Measurements from ENCODE around the gene SREBF2. TPM values are rescaled to one million over a fixed set of nuclear protein-coding genes. Genes with fewer than 3 reads are reported as not detected.
A peak's percentile ranks its signal among the peaks of the same experiment; 100 is the strongest.
"Not testable (repeated sequence)": the region's sequence is repeated elsewhere in the genome, so short reads cannot be mapped to it uniquely, and the experiment has no call there.

The SREBF2 gene
- polyA plus RNA-seq, 4 donors, result 14.1 to 82.2 (median 48.1) TPM

DNA sequence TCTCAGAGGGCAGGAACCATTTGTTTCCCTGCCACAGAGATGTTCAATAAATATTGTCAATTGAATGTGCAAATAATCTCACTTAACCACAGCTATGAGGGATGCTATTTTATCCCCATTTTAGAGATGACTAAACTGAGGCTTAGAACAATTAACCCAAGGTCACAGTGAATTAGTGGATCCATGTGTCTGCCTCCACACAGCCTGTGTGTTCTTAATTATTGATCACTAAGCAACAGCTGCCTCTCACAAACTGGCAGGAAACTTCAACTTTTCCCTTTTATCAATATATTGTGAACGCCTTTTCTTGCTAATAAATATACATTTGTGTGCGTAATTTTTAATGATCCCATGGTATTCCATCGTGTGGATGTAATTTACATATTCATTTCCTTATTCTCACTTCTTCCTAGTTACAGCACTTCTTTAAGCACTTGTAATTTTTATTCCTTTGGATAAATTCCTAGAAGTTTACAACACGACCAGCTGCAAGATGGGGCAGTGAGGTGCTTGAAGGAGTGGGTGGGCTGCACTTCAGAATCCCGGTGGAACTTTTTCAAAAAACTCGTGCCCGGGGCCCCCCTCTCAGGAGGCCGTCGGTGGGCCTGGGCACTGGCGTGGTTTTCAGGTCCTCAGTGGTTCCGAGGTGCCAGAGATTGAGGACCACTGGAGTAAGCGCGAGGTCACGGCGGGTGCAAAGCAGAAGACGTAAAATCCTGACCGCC is 915 bp upstream of the SREBF2 start:
- FAIRE-seq (no peak), DNase-seq (no peak)
- peaks cover 3 to 23% (median 4%) of the 10 kb centered on the region in 3 donors for H3K4me1 ChIP-seq (ENCODE audit: control insufficient read depth in 3 of 3, insufficient read depth in 2 of 3, low read depth in 1 of 3, low read length in 2 of 3)
- H3K27ac ChIP-seq (ENCODE audit: low read depth in 1 of 3, low read length in 2 of 3), result peak overlapping the region; percentile 84 to 96 (median 93)
- peak overlapping the region; percentile 28 to 97 (median 72) for H3K4me3 ChIP-seq (ENCODE audit: low read depth in 1 of 3, low read length in 3 of 3)
- H3K36me3 ChIP-seq (ENCODE audit: control insufficient read depth in 3 of 3, insufficient read depth in 2 of 3, low read depth in 1 of 3, low read length in 3 of 3), result peaks cover 0 to 19% (median 0%) of the 10 kb centered on the region in 3 donors
- H3K27me3 ChIP-seq (ENCODE audit: control insufficient read depth in 3 of 3, insufficient read depth in 3 of 3, low read length in 3 of 3), result no peaks in the 10 kb centered on the region
- WGBS, 3 donors, result 5 to 11% (median 10%) methylated on average over 17 of the region's 17 CpGs
- H3K9me3 ChIP-seq (ENCODE audit: control insufficient read depth in 2 of 2, insufficient read depth in 1 of 2, low read depth in 1 of 2, low read length in 1 of 2), result no peaks in the 10 kb centered on the region

DNA sequence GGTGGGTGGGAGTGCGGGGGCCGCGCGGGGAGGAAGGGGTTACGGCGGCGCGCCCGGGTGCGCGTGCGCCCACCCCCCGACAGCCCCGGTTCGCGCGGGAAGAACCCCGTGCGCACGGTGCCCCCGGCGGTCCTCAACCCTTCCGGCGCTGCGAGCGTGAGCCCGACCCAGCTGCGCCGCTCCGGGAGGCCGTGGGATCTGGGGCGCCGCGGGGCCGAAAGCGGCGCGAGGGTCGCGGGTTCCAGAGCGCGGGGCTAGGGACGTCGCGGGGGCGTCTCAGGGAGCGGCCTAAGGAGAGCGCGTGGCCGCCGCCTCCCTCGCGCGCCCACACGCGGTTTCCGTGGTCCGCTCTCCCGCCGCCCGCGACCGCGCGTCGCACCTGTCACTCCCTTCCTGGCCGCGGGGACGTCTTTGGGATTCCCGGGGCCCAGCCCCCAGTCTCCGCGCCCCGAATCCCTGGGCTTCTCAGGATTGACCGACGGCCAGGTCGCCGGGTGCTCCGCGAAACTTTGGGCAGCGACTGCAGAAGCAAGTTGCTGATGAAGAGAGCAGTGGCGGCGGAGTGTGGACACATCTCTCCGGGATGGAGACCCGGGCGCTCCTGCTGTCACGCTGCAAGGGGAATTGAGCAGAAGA is 582 bp downstream of the SREBF2 start:
- H3K4me1 ChIP-seq (ENCODE audit: control insufficient read depth in 3 of 3, insufficient read depth in 2 of 3, low read depth in 1 of 3, low read length in 2 of 3), result peaks cover 2 to 14% (median 8%) of the 10 kb centered on the region in 3 donors
- DNase-seq (peak; percentile 49 to 80), FAIRE-seq (no peak)
- peak overlapping the region; percentile 72 to 97 (median 81) for H3K4me3 ChIP-seq (ENCODE audit: low read depth in 1 of 3, low read length in 3 of 3)
- no peaks in the 10 kb centered on the region for H3K9me3 ChIP-seq (ENCODE audit: control insufficient read depth in 2 of 2, insufficient read depth in 1 of 2, low read depth in 1 of 2, low read length in 1 of 2)
- H3K27me3 ChIP-seq (ENCODE audit: control insufficient read depth in 3 of 3, insufficient read depth in 3 of 3, low read length in 3 of 3), result no peaks in the 10 kb centered on the region
- WGBS, 3 donors, result 0 to 1% (median 0%) methylated on average over 39 to 86 of the region's 86 CpGs
- peaks cover 0 to 17% (median 0%) of the 10 kb centered on the region in 3 donors for H3K36me3 ChIP-seq (ENCODE audit: control insufficient read depth in 3 of 3, insufficient read depth in 2 of 3, low read depth in 1 of 3, low read length in 3 of 3)
- H3K27ac ChIP-seq (ENCODE audit: low read depth in 1 of 3, low read length in 2 of 3), result peak overlapping the region; percentile 86 to 96 (median 93)

DNA sequence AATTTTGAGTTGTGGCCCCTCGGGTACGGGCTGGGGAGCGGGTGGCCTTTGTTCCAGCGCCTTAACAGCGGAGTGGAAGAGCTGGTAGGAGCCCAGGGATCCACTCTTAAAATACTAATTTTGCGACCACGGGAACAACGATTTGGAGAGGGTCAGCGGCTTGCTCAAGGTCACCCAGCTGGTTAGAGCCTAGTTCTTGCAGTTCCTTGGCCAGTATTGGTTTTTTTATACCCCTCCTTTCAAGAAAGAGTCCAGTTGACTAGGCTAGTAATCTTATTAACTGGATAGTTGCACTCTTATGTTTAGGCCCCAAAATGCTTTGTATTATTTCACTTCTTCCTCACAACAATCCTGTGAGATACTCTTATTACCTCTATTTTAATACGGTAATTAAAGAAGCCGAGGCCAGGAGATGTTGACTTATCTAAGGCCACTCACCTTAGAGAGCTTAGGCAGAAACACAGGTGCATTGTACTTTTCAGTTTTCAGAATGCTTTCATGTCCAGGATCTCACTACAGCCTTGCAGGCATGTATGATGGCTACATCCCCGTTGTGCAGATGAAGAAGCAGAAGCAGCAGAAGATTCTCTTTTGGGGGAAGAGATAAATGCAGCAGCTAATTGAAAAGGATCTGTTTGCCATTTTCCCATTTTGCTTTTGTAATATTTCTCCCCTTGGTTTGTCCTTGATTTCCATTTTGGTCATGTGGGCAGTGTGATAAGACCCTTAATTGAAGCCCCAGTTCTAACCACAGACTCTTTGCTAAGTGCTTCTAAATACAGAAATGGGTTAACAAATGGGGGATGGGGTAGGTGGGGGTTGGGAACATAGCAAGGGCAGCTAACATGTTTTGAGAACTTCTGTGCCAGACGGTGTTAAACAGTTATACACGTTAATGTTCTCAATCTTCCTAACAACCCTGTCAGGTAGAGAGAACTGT is 1.4 kb downstream of the SREBF2 start:
- DNase-seq, result no peak
- peaks cover 4 to 8% (median 8%) of the 10 kb centered on the region in 3 donors for H3K4me1 ChIP-seq (ENCODE audit: control insufficient read depth in 3 of 3, insufficient read depth in 2 of 3, low read depth in 1 of 3, low read length in 2 of 3)
- 8 to 14% (median 14%) methylated on average over 14 of the region's 14 CpGs for WGBS, 3 donors
- FAIRE-seq, result no peak
- no peaks in the 10 kb centered on the region for H3K27me3 ChIP-seq (ENCODE audit: control insufficient read depth in 3 of 3, insufficient read depth in 3 of 3, low read length in 3 of 3)
- H3K4me3 ChIP-seq (ENCODE audit: low read depth in 1 of 3, low read length in 3 of 3), result peak overlapping the region; percentile 72 to 97 (median 81)
- peak overlapping the region; percentile 86 to 96 (median 93) for H3K27ac ChIP-seq (ENCODE audit: low read depth in 1 of 3, low read length in 2 of 3)
- H3K9me3 ChIP-seq (ENCODE audit: control insufficient read depth in 2 of 2, insufficient read depth in 1 of 2, low read depth in 1 of 2, low read length in 1 of 2), result no peaks in the 10 kb centered on the region
- peaks cover 0 to 21% (median 0%) of the 10 kb centered on the region in 3 donors for H3K36me3 ChIP-seq (ENCODE audit: control insufficient read depth in 3 of 3, insufficient read depth in 2 of 3, low read depth in 1 of 3, low read length in 3 of 3)

DNA sequence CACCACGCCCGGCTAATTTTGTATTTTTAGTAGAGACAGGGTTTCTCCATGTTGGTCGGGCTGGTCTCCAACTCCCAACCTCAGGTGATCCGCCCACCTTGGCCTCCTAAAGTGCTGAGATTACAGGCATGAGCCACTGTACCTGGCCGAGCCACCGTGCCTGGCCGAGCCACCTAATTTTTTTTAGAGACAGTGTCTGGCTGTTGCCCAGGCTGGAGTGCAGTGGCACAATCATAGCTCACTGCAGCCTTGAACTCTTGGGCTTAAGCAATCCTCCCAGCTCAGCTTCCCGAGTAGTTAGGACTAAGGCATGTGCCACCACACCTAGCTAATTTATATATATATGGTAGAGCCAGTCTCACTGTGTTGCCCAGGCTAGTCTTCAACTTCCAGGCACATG is 2.6 kb downstream of the SREBF2 start:
- not testable (repeated sequence) for H3K27me3 ChIP-seq (ENCODE audit: control insufficient read depth in 3 of 3, insufficient read depth in 3 of 3, low read length in 3 of 3); H3K27ac ChIP-seq (ENCODE audit: low read depth in 1 of 3, low read length in 2 of 3); DNase-seq; H3K4me1 ChIP-seq (ENCODE audit: control insufficient read depth in 3 of 3, insufficient read depth in 2 of 3, low read depth in 1 of 3, low read length in 2 of 3); FAIRE-seq; H3K4me3 ChIP-seq (ENCODE audit: low read depth in 1 of 3, low read length in 3 of 3); H3K9me3 ChIP-seq (ENCODE audit: control insufficient read depth in 2 of 2, insufficient read depth in 1 of 2, low read depth in 1 of 2, low read length in 1 of 2)
- 80 to 92% (median 85%) methylated on average over 6 to 8 of the region's 8 CpGs for WGBS, 3 donors
- H3K36me3 ChIP-seq (ENCODE audit: control insufficient read depth in 3 of 3, insufficient read depth in 2 of 3, low read depth in 1 of 3, low read length in 3 of 3), result peaks cover 0 to 21% (median 0%) of the 10 kb centered on the region in 3 donors

DNA sequence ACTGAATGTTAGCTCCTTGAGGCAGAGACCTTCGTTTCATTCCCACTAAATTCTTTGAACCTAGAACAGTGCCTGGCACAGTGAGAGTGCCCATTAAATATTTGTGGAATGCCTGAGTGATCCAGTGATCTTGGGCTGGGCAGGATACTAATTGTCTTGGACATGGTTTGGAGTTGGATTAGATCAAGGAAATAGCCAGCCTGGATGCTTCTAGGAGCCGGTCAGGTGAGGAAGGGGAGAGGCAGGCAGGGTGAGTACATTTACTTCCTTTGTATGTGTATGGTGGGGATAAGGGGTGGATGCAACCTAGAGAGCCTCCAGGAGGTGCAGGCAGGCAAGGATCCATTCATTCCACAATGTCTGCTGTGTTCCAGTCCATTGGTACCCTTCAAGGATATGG is 3.6 kb downstream of the SREBF2 start:
- peaks cover 6 to 16% (median 12%) of the 10 kb centered on the region in 3 donors for H3K4me1 ChIP-seq (ENCODE audit: control insufficient read depth in 3 of 3, insufficient read depth in 2 of 3, low read depth in 1 of 3, low read length in 2 of 3)
- H3K27me3 ChIP-seq (ENCODE audit: control insufficient read depth in 3 of 3, insufficient read depth in 3 of 3, low read length in 3 of 3), result no peaks in the 10 kb centered on the region
- DNase-seq, result no peak
- H3K27ac ChIP-seq (ENCODE audit: low read depth in 1 of 3, low read length in 2 of 3), result no peak overlapping the region
- FAIRE-seq, result no peak
- WGBS, 3 donors, result 84 to 95% (median 90%) methylated on average over 2 of the region's 2 CpGs
- H3K36me3 ChIP-seq (ENCODE audit: control insufficient read depth in 3 of 3, insufficient read depth in 2 of 3, low read depth in 1 of 3, low read length in 3 of 3), result peaks cover 0 to 25% (median 0%) of the 10 kb centered on the region in 3 donors
- H3K9me3 ChIP-seq (ENCODE audit: control insufficient read depth in 2 of 2, insufficient read depth in 1 of 2, low read depth in 1 of 2, low read length in 1 of 2), result no peaks in the 10 kb centered on the region
- no peak overlapping the region for H3K4me3 ChIP-seq (ENCODE audit: low read depth in 1 of 3, low read length in 3 of 3)

DNA sequence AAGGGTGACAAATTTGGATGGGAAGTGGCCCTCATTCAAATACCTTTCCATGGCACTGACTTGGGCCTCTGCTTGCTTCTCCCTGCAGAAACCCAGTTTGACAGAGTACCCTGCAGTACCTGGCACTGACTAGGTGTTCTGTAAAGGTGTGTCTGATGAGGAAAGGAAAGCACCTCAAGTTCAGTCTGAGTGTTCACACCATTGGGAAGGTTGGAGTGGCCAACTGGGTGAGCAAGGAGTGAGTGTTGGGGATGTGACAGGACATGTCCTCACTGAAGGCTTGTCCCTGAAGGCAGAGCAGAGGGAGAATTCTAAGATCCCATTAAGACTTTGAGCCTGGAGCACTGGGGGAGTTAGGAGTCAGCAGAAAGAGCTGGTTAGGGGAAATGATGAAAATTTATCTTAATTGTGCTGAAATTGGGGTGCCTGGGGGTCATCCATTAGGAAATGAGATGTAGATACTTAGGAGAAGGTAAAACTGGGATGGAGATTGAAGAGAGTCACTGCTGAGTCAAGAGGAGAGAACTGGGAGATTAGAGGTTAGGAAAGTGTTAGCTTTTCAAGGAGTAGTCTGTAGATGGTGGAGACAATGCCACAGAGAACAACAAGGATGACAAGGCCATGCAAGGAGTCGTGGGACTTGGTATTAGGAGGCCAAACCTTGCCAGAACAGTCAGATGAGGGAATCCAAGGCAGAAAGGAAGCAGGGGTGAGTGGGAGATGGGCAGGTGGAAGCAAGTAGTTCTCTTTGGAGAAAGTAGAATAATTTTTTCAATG is 6.1 kb downstream of the SREBF2 start:
- peak overlapping the region in 1 of 3 donors; percentile 34 for H3K27ac ChIP-seq (ENCODE audit: low read depth in 1 of 3, low read length in 2 of 3)
- 48 to 72% (median 63%) methylated on average over 1 of the region's 1 CpG for WGBS, 3 donors
- peaks cover 6 to 20% (median 16%) of the 10 kb centered on the region in 3 donors for H3K4me1 ChIP-seq (ENCODE audit: control insufficient read depth in 3 of 3, insufficient read depth in 2 of 3, low read depth in 1 of 3, low read length in 2 of 3)

DNA sequence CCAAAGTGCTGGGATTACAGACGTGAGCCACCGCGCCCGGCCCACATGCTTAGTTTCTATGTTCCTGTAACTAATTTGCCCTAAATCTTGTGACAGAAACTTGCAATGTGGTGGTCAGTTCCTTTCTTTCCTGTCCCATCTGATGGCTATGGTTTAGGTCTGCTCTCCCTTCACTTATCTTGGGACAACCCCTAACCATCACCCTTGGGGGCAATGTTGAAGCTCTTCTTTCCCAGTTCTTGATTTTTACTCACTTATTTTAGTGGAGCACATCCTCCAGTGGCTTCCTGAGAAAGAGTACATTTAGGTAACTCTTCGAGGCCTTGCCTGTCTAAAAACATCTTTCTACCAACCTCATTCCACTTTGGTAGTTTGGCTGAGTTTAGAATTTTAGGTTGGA is 7.3 kb downstream of the SREBF2 start:
- WGBS, 3 donors, result 91 to 92% (median 92%) methylated on average over 5 of the region's 5 CpGs

More for the DNA sequence above, 6.1 kb downstream of the SREBF2 start:
- Histone ChIP-seq H3K4me3 (ENCODE audit: low read depth in 1 of 3, low read length in 3 of 3) (no peak overlapping the region), H3K9me3 (ENCODE audit: control insufficient read depth in 2 of 2, insufficient read depth in 1 of 2, low read depth in 1 of 2, low read length in 1 of 2) (no peaks in the 10 kb centered on the region), H3K27me3 (ENCODE audit: control insufficient read depth in 3 of 3, insufficient read depth in 3 of 3, low read length in 3 of 3) (no peaks in the 10 kb centered on the region), H3K36me3 (ENCODE audit: control insufficient read depth in 3 of 3, insufficient read depth in 2 of 3, low read depth in 1 of 3, low read length in 3 of 3) (peaks cover 0 to 29% (median 0%) of the 10 kb centered on the region in 3 donors)
- FAIRE-seq, result no peak
- no peak for DNase-seq

More for the DNA sequence above, 7.3 kb downstream of the SREBF2 start:
- no peak for FAIRE-seq
- no peak for DNase-seq
- Histone ChIP-seq H3K4me1 (ENCODE audit: control insufficient read depth in 3 of 3, insufficient read depth in 2 of 3, low read depth in 1 of 3, low read length in 2 of 3) (peaks cover 4 to 16% (median 12%) of the 10 kb centered on the region in 3 donors), H3K36me3 (ENCODE audit: control insufficient read depth in 3 of 3, insufficient read depth in 2 of 3, low read depth in 1 of 3, low read length in 3 of 3) (peaks cover 0 to 29% (median 0%) of the 10 kb centered on the region in 3 donors), H3K4me3 (ENCODE audit: low read depth in 1 of 3, low read length in 3 of 3) (no peak overlapping the region), H3K27ac (ENCODE audit: low read depth in 1 of 3, low read length in 2 of 3) (no peak overlapping the region), H3K27me3 (ENCODE audit: control insufficient read depth in 3 of 3, insufficient read depth in 3 of 3, low read length in 3 of 3) (no peaks in the 10 kb centered on the region), H3K9me3 (ENCODE audit: control insufficient read depth in 2 of 2, insufficient read depth in 1 of 2, low read depth in 1 of 2, low read length in 1 of 2) (no peaks in the 10 kb centered on the region)

Measured in small intestine (tissue), 7 donors.